Bladder microvascular endothelial cell (primary cell): ENCODE data around the gene TYK2. TPM values are rescaled to one million over a fixed set of nuclear protein-coding genes. Genes with fewer than 3 reads are reported as not detected.

ENCODE experiments used
- total RNA-seq: library from RNA; depleted of rRNA; stranded (reverse); fragments of >200 nt; gene quantifications from 2 replicates; pipeline ENCODE4 v1.2.3, GENCODE V29; 2014

The TYK2 gene
- total RNA-seq = 84.3 and 118 TPM in 2 replicates

GRCh38 chr19:10380313-10381102, at the start of gene TYK2:
TSS of gene TYK2 (minus strand) at chr19:10380572. CDS start at chr19:10378406, 2,166 bp downstream.

GRCh38 chr19:10420444-10421239, 40.3 kb upstream of the TYK2 start, which contains the start of gene PDE4A:
TSS of gene PDE4A (plus strand) at chr19:10420538. CDS start at chr19:10420765, 227 bp downstream.

GRCh38 chr19:10403137-10404021, 23.0 kb upstream of the TYK2 start, which contains the start of gene CDC37:
TSS of gene CDC37 (minus strand) at chr19:10403542. CDS start at chr19:10403479, 63 bp downstream.

GRCh38 chr19:10339380-10339960, 40.9 kb downstream of the TYK2 start, which contains the start of gene ICAM3:
TSS of gene ICAM3 (minus strand) at chr19:10339624. CDS start at chr19:10339614, 10 bp downstream.

GRCh38 chr19:10332965-10333757, 47.2 kb downstream of the TYK2 start, which contains the start of gene RAVER1:
TSS of gene RAVER1 (minus strand) at chr19:10333529. CDS start at chr19:10333507, 22 bp downstream.

GRCh38 chr19:10315335-10316214, 64.8 kb downstream of the TYK2 start, which contains the start of gene FDX2:
TSS of gene FDX2 (minus strand) at chr19:10316015. CDS start at chr19:10315996, 19 bp downstream.

GRCh38 chr19:10309423-10309822, 70.9 kb downstream of the TYK2 start, which contains the start of gene ZGLP1:
TSS of gene ZGLP1 (minus strand) at chr19:10309815.

Other genes with a start within 250 kb of the TYK2 start
- gene DNMT1, start 185.6 kb downstream of the TYK2 start, total RNA-seq = 36.4 and 63.2 TPM in 2 replicates
- 0.65 and 0.69 TPM in 2 replicates for gene S1PR2, start 149.2 kb downstream of the TYK2 start, total RNA-seq
- gene MRPL4, start 128.4 kb downstream of the TYK2 start, total RNA-seq = 20.1 TPM in 2 replicates
- gene ICAM1, start 109.5 kb downstream of the TYK2 start, total RNA-seq = 28.0 and 138 TPM in 2 replicates
- 1.1 and 1.3 TPM in 2 replicates for gene ICAM4, start 93.6 kb downstream of the TYK2 start, total RNA-seq
- gene ICAM5, start 90.6 kb downstream of the TYK2 start, total RNA-seq = 0.16 and 0.25 TPM in 2 replicates
- gene ZGLP1, start 70.8 kb downstream of the TYK2 start, total RNA-seq = 0.32 and 0.44 TPM in 2 replicates
- 13.6 and 21.1 TPM in 2 replicates for gene FDX2, start 64.6 kb downstream of the TYK2 start, total RNA-seq
- 5.8 and 17.7 TPM in 2 replicates for gene RAVER1, start 47.0 kb downstream of the TYK2 start, total RNA-seq
- gene ICAM3, start 40.9 kb downstream of the TYK2 start, total RNA-seq = 10.5 and 20.9 TPM in 2 replicates
- 313 and 340 TPM in 2 replicates for gene CDC37, start 23.0 kb upstream of the TYK2 start, total RNA-seq
- gene PDE4A, start 40.0 kb upstream of the TYK2 start, total RNA-seq = 1.1 and 4.2 TPM in 2 replicates
- 78.8 and 118 TPM in 2 replicates for gene KEAP1, start 122.8 kb upstream of the TYK2 start, total RNA-seq
- 0.13 and 0.16 TPM in 2 replicates for gene S1PR5, start 136.9 kb upstream of the TYK2 start, total RNA-seq
- gene ATG4D, start 163.3 kb upstream of the TYK2 start, total RNA-seq = 6.5 and 8.2 TPM in 2 replicates
- gene KRI1, start 185.4 kb upstream of the TYK2 start, total RNA-seq = 6.2 and 7.4 TPM in 2 replicates
- gene CDKN2D, start 188.4 kb upstream of the TYK2 start, total RNA-seq = 6.2 and 7.1 TPM in 2 replicates
- gene AP1M2, start 206.7 kb upstream of the TYK2 start, total RNA-seq = 0.13 TPM in 1 of 2 replicates, not detected in the other
- gene SLC44A2, start 245.0 kb upstream of the TYK2 start, total RNA-seq = 45.5 and 88.3 TPM in 2 replicates